ENCODE results near the gene IQSEC2. TPM values are rescaled to one million over a fixed set of nuclear protein-coding genes. Genes with fewer than 3 reads are reported as not detected.

The IQSEC2 gene
- total and polyA plus RNA-seq, 2 of the 8 experiments (the other 6 are each of a cell fraction or from before 2014, with no cell fraction given) = 6.1 to 54.9 TPM

DNA sequence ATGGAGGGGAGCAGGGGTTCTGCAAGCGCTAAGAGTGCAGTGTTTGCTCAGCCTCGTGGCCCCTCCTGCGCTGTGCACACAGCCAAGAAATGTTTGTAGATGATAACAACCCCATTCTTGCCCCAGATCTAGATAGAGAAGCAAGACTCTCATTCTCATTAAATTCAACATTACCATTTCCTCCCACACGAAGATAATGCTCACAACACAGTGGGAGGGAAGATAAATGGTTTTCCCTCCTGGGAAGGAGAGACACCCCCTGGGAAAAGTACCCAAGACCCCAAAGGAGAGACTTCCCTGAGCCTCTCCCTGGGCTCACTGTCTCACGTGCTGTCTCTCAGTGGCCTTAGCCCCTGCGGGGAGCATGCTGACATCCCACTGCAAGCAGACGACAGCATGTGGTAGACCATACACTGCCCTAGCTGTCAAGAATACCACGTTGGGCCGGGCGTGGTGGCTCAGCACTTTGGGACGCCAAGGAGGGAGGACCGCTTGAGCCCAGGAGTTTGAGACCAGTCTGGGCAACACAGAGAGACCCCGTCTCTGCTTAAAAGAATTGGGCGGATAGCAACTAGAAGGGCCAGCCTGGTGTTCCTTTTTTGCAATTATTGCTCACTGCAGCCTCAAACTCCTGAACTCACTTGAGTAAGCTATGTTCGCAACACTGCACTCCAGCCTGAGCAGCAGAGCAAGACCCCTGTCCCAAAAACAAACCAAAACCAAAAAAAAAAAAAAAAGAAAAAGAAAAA lies 34.9 kb upstream of the IQSEC2 start (continued):
- TF ChIP-seq USF2 (IDR thresholded peaks at IDR 0.05; ENCODE audit: low read length) = no peak
- TF ChIP-seq EZH2 (IDR thresholded peaks at IDR 0.05; ENCODE audit: low read depth, low read length, severe bottlenecking) = no peak
- TF ChIP-seq CHD2 (IDR thresholded peaks at IDR 0.05; ENCODE audit: low read length) = no peak

Measured in H1 (cell line).